CD14-positive monocyte (primary cell): ENCODE results near the gene PANX2. TPM values are rescaled to one million over a fixed set of nuclear protein-coding genes. Genes with fewer than 3 reads are reported as not detected.

Experiments used
- DNase-seq, 3 donors: peaks; one replicate each; pipeline ENCODE4 v3.0.0-alpha.2; 2011 to 2022
- H2AFZ ChIP-seq: 2 replicates; pipeline ENCODE4 v1.6.0; 2012; ENCODE audit warnings: mild to moderate bottlenecking, low read depth, low read length, inconsistent platforms; ENCODE audit not compliant: insufficient read depth, poor library complexity, severe bottlenecking
- H3K27ac ChIP-seq, 2 donors: 1 replicate in 1 of 2; 2 replicates in 1 of 2; pipeline ENCODE4 v1.5.1; 2012 to 2013; ENCODE audit warnings: low read length in 2 of 2, control low read depth in 1 of 2, inconsistent platforms in 1 of 2, low read depth in 1 of 2, mild to moderate bottlenecking in 1 of 2
- H3K27me3 ChIP-seq, 2 donors: one replicate each; pipeline versions ENCODE4 v1.6.0 to v1.6.1; 2011 to 2013; ENCODE audit warnings: low read length in 2 of 2; ENCODE audit not compliant: control insufficient read depth in 2 of 2, insufficient read depth in 2 of 2
- H3K36me3 ChIP-seq, 2 donors: replicated peaks in 1 of 2; 1 replicate in 1 of 2; 2 replicates in 1 of 2; pipeline versions ENCODE4 v1.5.1 to v1.6.1; 2012 to 2013; ENCODE audit warnings: low read length in 2 of 2, control low read depth in 1 of 2, inconsistent platforms in 1 of 2, mild to moderate bottlenecking in 1 of 2; ENCODE audit not compliant: insufficient read depth in 2 of 2, control insufficient read depth in 1 of 2
- H3K4me1 ChIP-seq, 2 donors: 1 replicate in 1 of 2; 2 replicates in 1 of 2; pipeline versions ENCODE4 v1.5.1 to v1.6.1; 2012 to 2013; ENCODE audit warnings: low read length in 2 of 2, control low read depth in 1 of 2, inconsistent platforms in 1 of 2, mild to moderate bottlenecking in 1 of 2, moderate library complexity in 1 of 2; ENCODE audit not compliant: insufficient read depth in 2 of 2, control insufficient read depth in 1 of 2
- H3K4me2 ChIP-seq: replicated peaks from 2 replicates; pipeline ENCODE3; 2012; ENCODE audit warnings: low read length, moderate library complexity, mild to moderate bottlenecking; ENCODE audit not compliant: poor library complexity, severe bottlenecking; ENCODE audit errors: extremely low read depth
- H3K4me3 ChIP-seq, 3 experiments: fragments of 200-600 bp in 1 of 3; sonication (generic) in 1 of 3; replicated peaks in 1 of 3; 1 replicate in 2 of 3; 2 replicates in 1 of 3; pipeline ENCODE4 v1.5.1; 2011 to 2013; ENCODE audit warnings: low read length in 3 of 3, mild to moderate bottlenecking in 3 of 3, control low read depth in 2 of 3, low read depth in 2 of 3, inconsistent platforms in 1 of 3, moderate library complexity in 1 of 3
- H3K79me2 ChIP-seq: 2 replicates; pipeline ENCODE4 v1.6.0; 2012; ENCODE audit warnings: mild to moderate bottlenecking, control low read depth, inconsistent platforms, low read length, moderate library complexity; ENCODE audit not compliant: insufficient read depth
- H3K9ac ChIP-seq: 2 replicates; pipeline ENCODE4 v1.6.0; 2017; ENCODE audit warnings: low read length, mild to moderate bottlenecking; ENCODE audit not compliant: insufficient read depth, poor library complexity, severe bottlenecking
- H3K9me3 ChIP-seq, 2 donors: replicated peaks in 1 of 2; 1 replicate in 1 of 2; 2 replicates in 1 of 2; pipeline versions ENCODE4 v1.5.1 to v1.6.1; 2012 to 2013; ENCODE audit warnings: low read length in 2 of 2, control low read depth in 1 of 2; ENCODE audit not compliant: control insufficient read depth in 1 of 2, insufficient read depth in 1 of 2
- H4K20me1 ChIP-seq: 2 replicates; pipeline ENCODE4 v1.6.0; 2012; ENCODE audit warnings: mild to moderate bottlenecking, low read length, control low read depth, moderate library complexity; ENCODE audit not compliant: insufficient read depth
- H3K27ac Mint-ChIP-seq, 7 donors: one replicate each; pipeline ENCODE4 v1.8.0; 2020; ENCODE audit warnings: mild to moderate bottlenecking in 7 of 7, mixed read lengths in 7 of 7, moderate library complexity in 6 of 7, inconsistent platforms in 2 of 7
- H3K27me3 Mint-ChIP-seq, 3 donors: one replicate each; pipeline ENCODE4 v1.8.0; 2021 to 2022; ENCODE audit warnings: low read depth in 3 of 3, mild to moderate bottlenecking in 3 of 3, mixed read lengths in 3 of 3, moderate library complexity in 3 of 3, inconsistent platforms in 1 of 3
- H3K36me3 Mint-ChIP-seq, 2 donors: one replicate each; pipeline ENCODE4 v1.8.0; 2020; ENCODE audit warnings: mixed read lengths in 2 of 2, inconsistent platforms in 1 of 2, mild to moderate bottlenecking in 1 of 2
- H3K4me1 Mint-ChIP-seq: one replicate; pipeline ENCODE4 v1.8.0; 2020; ENCODE audit warnings: mild to moderate bottlenecking, mixed read lengths
- H3K4me3 Mint-ChIP-seq, 2 donors: one replicate each; pipeline ENCODE4 v1.8.0; 2020; ENCODE audit warnings: mild to moderate bottlenecking in 2 of 2, mixed read lengths in 2 of 2, moderate library complexity in 1 of 2
- H3K9me3 Mint-ChIP-seq, 7 donors: one replicate each; pipeline ENCODE4 v1.8.0; 2020 to 2022; ENCODE audit warnings: mixed read lengths in 7 of 7, mild to moderate bottlenecking in 6 of 7, moderate library complexity in 6 of 7, inconsistent platforms in 2 of 7
- CTCF ChIP-seq: fragments of 200-600 bp; IDR thresholded peaks from one replicate; pipeline ENCODE4 v1.8.0; 2022; ENCODE audit warnings: antibody characterized with exemption, mild to moderate bottlenecking
- WGBS: methylation state at CpG from one replicate; pipeline ENCODE4 v1.1.5; 2013; ENCODE audit warnings: missing lambda C conversion rate; ENCODE audit not compliant: insufficient coverage; 5-methylcytosine and 5-hydroxymethylcytosine counted together
- intact Hi-C, 2 donors: fragments of 100-400 bp; cut with micrococcal nuclease; formaldehyde crosslinking; loops; one replicate each; pipeline versions ENCODE4 v1.15.0 to v1.15.1; 2023
- polyA plus RNA-seq, 3 donors: library from polyadenylated mRNA; depleted of rRNA in 1 of 3; unstranded in 2 of 3; stranded (reverse) in 1 of 3; fragments of 300-500 nt in 2 of 3; fragments of >200 nt in 1 of 3; fragmentation: Illumina TruSeq in 2 of 3; gene quantifications; 1 replicate in 2 of 3; 2 replicates in 1 of 3; pipeline ENCODE4 v1.2.3, GENCODE V29; 2012 to 2021

Gene PANX2
- polyA plus RNA-seq, 3 donors = 0.05 to 6.0 TPM; not detected in 1

GRCh38 chr22:50178871-50179869 is 8.6 kb downstream of the PANX2 start:
- Mint-ChIP-seq H3K4me3 (peak overlapping the region in 1 of 2 donors; percentile 29), H3K4me1 (peaks cover 11% of the 10 kb centered on the region), H3K27ac (no peak overlapping the region), H3K27me3 (peaks cover 12 to 31% (median 21%) of the 10 kb centered on the region in 3 donors), H3K36me3 (peaks cover 3 to 10% of the 10 kb centered on the region in 2 donors), H3K9me3 (peaks cover 0 to 9% (median 7%) of the 10 kb centered on the region in 7 donors)
- WGBS = 92% methylated on average over 47 of the region's 64 CpGs
- TF ChIP-seq CTCF = no peak
- no peak for DNase-seq
- peaks cover 7 to 16% of the 10 kb centered on the region in 2 donors for H3K4me1 ChIP-seq
- H3K79me2 ChIP-seq = no peaks in the 10 kb centered on the region
- H3K27me3 ChIP-seq = peaks cover 0 to 5% of the 10 kb centered on the region in 2 donors
- H3K4me3 ChIP-seq = no peak overlapping the region
- no peak overlapping the region for H3K9ac ChIP-seq
- no peaks in the 10 kb centered on the region for H4K20me1 ChIP-seq
- intact Hi-C loops = no loop called here
- no peaks in the 10 kb centered on the region for H3K36me3 ChIP-seq
- H2AFZ ChIP-seq = no peak overlapping the region
- H3K4me2 ChIP-seq = no peak overlapping the region
- no peak overlapping the region for H3K27ac ChIP-seq
- no peaks in the 10 kb centered on the region for H3K9me3 ChIP-seq

- Mint-ChIP-seq H3K27ac (peak overlapping the region in 1 of 7 donors; percentile 2), H3K9me3 (peaks cover 0 to 9% (median 7%) of the 10 kb centered on the region in 7 donors), H3K36me3 (peaks cover 3 to 10% of the 10 kb centered on the region in 2 donors), H3K4me1 (peaks cover 16% of the 10 kb centered on the region), H3K4me3 (peak overlapping the region in 1 of 2 donors; percentile 29), H3K27me3 (peaks cover 12 to 28% (median 23%) of the 10 kb centered on the region in 3 donors)
- TF ChIP-seq CTCF = no peak
- Histone ChIP-seq H2AFZ (no peak overlapping the region), H3K9me3 (no peaks in the 10 kb centered on the region), H3K4me1 (peaks cover 15 to 26% of the 10 kb centered on the region in 2 donors), H3K9ac (no peak overlapping the region), H3K27ac (no peak overlapping the region), H3K4me2 (no peak overlapping the region), H3K79me2 (peaks cover under 1% of the 10 kb centered on the region), H3K4me3 (no peak overlapping the region), H4K20me1 (no peaks in the 10 kb centered on the region), H3K27me3 (peaks cover 0 to 5% of the 10 kb centered on the region in 2 donors), H3K36me3 (no peaks in the 10 kb centered on the region)
- no peak for DNase-seq
- intact Hi-C loops = no loop called here
- WGBS = 52% methylated on average over 32 of the region's 39 CpGs
Observed at GRCh38 chr22:50179937-50180726, 9.6 kb downstream of the PANX2 start.
